HG02870 (cell line): Measurements from ENCODE around the gene GRIN1.

Experiments used
- ATAC-seq: cut with Tn5 transposase; IDR thresholded peaks from one replicate; pipeline ENCODE4 v1.9.1; 2021; ENCODE audit warnings: mild to moderate bottlenecking, moderate library complexity; ENCODE audit not compliant: unreplicated experiment

Gene GRIN1

GRCh38 chr9:137161558-137162486 lies 22.9 kb downstream of the GRIN1 start:
- ATAC-seq, result no peak

DNA sequence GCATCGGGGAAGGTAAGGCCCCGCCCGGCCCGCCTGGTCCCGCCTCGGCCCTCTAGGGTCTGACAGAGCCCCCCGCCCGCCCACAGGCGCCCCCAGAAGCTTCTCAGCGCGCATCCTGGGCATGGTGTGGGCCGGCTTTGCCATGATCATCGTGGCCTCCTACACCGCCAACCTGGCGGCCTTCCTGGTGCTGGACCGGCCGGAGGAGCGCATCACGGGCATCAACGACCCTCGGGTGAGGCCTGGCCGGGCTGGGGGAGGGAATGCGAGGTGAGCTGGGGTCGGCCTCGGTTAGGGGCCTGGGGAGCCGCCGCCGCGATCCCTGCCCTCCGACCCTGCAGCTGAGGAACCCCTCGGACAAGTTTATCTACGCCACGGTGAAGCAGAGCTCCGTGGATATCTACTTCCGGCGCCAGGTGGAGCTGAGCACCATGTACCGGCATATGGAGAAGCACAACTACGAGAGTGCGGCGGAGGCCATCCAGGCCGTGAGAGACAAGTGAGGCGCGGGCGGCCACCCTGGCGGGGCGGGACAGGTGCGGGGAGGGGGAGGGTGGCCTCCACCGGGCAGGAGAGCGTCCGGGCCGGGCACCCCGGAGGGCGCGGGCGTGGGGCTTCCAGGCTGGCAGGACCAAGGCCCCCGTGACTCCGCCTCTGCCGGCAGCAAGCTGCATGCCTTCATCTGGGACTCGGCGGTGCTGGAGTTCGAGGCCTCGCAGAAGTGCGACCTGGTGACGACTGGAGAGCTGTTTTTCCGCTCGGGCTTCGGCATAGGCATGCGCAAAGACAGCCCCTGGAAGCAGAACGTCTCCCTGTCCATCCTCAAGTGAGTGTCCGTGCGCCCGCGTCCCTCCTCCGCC lies 23.8 kb downstream of the GRIN1 start:
- no peak for ATAC-seq

GRCh38 chr9:137163365-137163715 lies 24.4 kb downstream of the GRIN1 start:
- ATAC-seq, result no peak

GRCh38 chr9:137163805-137164204 lies 24.9 kb downstream of the GRIN1 start:
- ATAC-seq, result no peak

DNA sequence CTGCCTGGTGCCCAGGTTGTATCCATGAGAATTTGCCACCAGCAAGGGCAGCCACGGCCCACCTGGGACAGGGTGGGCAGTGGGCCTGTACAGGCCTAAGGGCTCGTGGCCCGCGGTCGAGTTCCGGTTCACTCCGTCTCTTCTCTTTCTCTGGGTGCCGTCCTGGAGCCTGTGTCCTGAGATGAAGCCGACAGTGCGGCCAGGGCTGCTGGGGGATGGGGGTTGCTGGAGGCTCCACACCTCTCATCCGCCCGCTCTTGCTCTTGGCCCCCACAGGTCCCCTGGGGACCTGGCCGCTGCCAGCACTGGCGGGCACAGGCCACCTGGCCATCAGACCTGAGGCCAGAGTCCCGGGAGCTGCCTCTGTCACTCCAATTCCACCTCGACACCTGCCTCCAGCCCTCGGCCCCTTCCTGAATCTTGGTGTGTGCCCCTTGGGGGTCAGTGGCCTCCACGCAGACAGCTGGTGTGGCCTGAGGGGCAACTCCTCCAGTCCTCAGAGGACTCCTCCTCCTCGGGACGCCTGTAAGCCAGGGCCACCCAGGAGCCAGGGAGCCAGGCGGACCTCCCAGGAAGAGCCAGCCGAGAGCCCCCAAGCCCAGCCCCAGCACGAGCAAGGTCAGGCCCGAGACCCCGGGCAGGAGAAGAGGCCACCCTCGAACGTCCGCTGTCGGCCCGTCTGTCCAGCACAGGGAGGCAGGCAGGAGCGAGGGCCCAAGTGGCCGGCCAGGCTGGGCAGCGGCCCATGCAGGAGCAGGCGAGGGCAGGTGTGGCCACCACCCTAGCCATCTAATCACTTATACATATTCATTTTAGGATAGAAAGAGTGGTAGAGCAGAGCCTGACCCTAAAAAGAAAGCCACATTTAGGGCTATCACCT lies 25.7 kb downstream of the GRIN1 start:
- no peak for ATAC-seq

DNA sequence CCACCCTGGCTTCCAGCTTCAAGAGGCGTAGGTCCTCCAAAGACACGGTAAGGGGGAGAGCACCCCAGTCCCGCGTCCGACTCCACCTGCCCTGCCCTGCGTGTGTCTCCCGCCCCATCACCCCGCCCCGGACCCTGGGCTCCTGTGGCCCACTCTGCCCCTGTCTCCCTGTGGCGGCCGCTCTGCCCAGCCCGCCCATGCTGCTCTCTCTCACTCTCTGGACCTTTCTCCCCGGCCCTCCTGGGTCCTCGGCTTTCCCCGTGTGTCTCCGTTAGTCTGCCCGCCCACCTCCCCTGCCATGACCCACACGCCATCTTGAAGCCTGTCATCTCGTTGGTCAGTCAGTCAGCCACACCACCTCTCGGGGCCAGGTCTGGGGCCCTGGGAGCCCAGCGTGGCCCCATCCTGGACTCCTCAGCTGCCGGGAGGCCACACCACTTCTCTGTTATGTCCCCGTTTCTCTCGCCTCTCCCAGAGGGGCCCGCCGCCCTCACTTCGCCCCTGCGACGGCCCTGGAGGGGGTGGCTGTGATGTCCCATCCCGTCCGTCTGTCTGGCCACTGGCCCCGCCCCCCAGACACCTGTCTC lies 26.4 kb downstream of the GRIN1 start:
- no peak for ATAC-seq

DNA sequence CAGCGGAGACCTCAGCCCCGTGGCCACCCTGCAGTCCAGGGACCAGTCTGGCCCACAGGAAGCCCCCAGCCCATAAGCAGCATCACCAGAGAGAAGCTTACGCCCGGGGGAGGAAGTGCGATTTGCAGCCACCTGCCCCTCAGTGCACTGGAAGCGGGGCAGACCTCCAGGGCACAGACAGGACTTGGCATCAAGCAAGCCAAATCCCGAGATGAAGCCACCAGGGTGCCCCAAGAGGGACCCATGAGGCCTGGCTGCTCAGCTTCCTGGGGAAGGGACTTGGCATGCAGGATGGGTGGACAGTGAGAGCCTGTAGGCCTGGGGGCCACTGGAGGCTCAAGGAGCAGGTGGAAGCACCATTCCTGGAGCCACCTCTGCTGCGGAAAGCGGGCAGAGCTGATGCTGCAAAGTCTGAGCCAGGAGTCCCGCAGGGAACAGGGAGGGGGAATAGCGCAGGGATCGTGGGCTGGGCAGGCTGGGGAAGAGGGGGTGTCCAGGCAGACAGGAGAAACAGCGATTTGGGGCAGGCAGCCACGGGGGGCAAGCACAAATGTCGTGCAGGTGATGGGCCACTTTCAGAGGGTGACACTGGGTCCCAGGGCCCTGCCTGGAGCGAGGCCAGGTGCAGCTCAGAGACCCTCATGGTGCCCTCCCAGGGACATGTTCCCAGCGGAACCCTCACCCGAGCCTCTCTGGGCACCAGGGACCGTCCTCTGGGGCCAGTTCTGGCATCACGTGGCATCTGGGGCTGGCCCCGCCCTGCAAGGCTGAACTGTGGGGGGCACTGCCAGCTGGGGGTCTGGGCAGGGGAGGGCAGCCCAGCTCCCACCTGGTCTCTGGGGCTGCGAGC lies 27.7 kb downstream of the GRIN1 start:
- no peak for ATAC-seq

DNA sequence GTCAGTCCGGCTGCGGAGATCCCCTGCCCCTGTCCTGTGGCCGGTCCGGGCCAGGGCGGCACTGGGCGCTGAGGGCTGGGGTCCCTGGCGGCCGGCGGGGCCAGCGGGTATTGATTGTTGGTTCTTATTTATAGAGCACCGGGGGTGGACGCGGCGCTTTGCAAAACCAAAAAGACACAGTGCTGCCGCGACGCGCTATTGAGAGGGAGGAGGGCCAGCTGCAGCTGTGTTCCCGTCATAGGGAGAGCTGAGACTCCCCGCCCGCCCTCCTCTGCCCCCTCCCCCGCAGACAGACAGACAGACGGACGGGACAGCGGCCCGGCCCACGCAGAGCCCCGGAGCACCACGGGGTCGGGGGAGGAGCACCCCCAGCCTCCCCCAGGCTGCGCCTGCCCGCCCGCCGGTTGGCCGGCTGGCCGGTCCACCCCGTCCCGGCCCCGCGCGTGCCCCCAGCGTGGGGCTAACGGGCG lies 28.4 kb downstream of the GRIN1 start:
- ATAC-seq, result no peak

GRCh38 chr9:137167747-137168572 lies 29.0 kb downstream of the GRIN1 start:
- no peak for ATAC-seq

DNA sequence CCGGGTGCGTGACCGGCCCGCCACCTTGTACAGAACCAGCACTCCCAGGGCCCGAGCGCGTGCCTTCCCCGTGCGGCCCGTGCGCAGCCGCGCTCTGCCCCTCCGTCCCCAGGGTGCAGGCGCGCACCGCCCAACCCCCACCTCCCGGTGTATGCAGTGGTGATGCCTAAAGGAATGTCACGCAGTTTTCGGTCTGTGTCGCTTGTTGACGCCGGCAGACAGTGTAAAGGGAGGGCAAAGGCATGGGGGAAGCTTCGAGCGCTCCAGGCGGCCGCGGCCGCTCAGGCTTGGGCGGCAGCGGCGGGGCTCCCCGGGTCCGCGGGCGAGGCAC lies 29.6 kb downstream of the GRIN1 start:
- no peak for ATAC-seq

DNA sequence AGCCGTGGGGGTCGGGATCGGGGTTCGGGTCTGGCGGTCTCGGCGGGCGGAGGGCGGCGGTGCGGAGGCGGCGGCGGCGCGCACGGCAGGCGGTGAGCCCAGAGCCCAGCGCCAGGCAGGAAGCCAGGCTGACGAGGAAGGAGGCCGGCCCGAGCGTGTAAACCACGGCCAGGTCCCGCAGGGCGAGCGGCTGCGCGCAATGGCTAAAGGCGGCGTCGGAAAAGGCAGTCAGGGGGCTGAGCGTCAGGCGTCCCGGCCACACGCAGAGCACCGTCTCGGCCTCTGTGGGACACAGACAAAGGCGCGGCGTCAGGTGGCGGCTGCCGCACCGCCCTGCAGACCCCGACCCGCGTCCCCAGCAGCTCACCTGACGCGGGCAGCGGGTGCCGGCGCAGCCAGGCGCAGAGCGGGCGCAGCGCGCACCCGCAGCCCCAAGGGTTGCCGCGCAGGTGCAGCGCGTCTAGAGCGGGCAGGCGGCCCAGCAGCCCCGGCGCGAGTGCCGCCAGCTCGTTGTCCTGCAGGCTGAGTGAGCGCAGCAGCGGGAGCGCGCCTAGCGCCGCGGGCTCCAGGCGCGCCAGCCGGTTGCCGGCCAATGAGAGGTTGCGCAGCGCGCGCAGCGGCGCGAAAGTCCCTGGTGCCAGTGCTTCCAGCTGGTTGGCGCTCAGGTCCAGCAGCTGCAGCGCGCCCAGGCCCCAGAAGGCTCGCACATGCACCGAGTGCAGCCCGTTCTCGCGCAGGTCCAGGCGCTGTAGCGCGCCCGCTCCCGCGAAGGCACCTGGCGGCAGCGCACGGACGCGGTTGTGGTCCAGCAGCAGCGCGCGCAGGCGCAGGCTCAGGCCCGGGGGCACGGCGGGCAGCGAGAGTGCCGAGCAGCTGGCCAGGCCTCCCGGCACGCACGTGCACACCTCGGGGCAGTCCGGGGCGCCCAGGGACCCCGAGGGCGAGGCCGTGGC lies 30.2 kb downstream of the GRIN1 start:
- ATAC-seq, result no peak

DNA sequence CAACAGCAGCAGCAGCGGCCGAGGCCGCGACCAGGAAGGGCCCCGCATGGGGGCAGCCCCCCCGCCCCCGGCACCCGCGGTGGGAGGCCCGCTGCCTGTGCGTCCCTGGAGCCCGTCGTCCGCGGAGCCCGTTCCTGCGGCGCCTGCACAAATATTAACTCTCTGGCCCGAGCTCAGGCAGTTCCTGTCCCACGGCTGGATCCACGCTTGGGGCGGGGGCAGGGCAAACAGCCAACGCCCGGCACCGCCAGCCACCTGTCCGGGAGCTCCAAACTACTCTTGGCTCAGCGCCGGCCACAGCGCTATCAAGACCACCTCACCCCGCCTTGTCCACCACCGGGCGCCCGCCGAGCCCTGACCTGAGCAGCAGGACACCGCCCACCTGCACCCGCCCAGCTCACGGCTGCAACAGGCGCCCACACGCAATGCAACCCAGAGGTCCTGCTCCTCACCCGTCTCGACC lies 31.0 kb downstream of the GRIN1 start, which contains the start of gene LRRC26:
TSS of gene LRRC26 (minus strand) at position 156 of the 463 bp plus-strand sequence. CDS start at position 48, 108 bp downstream.
- no peak for ATAC-seq

DNA sequence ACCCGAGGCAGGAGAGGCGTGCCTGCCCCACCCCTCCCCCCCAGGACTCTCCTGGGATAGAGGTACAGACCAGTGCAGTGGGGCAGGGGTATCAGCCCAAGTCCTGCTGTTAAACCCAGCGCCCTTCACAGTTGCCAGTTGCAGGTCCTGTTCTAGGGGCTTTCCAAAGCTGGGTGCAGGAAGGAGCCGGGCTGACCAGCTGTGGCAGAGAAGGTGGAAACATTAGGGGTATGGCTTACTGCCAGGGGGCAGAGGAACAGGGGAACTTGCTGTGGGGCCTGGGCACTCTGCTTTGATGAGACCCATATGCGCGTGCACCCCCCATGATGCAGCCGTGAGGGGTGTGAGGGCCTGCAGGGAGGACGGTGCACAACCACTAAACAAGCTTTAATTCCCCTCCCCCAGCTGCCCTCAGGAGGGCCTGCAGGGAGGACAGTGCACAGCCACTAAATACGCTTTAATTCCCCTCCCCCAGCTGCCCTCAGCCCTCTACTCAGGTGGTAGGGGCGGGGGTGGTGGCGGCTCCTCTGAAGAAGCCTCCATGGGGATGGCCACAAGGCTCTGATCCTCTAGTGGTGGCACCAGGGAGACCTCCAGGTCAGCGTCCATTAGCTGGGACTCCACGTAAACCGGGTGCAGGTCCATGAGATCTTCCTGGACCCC lies 31.7 kb downstream of the GRIN1 start:
- no peak for ATAC-seq

- no peak for ATAC-seq
Observed at GRCh38 chr9:137171149-137171900, 32.4 kb downstream of the GRIN1 start.

DNA sequence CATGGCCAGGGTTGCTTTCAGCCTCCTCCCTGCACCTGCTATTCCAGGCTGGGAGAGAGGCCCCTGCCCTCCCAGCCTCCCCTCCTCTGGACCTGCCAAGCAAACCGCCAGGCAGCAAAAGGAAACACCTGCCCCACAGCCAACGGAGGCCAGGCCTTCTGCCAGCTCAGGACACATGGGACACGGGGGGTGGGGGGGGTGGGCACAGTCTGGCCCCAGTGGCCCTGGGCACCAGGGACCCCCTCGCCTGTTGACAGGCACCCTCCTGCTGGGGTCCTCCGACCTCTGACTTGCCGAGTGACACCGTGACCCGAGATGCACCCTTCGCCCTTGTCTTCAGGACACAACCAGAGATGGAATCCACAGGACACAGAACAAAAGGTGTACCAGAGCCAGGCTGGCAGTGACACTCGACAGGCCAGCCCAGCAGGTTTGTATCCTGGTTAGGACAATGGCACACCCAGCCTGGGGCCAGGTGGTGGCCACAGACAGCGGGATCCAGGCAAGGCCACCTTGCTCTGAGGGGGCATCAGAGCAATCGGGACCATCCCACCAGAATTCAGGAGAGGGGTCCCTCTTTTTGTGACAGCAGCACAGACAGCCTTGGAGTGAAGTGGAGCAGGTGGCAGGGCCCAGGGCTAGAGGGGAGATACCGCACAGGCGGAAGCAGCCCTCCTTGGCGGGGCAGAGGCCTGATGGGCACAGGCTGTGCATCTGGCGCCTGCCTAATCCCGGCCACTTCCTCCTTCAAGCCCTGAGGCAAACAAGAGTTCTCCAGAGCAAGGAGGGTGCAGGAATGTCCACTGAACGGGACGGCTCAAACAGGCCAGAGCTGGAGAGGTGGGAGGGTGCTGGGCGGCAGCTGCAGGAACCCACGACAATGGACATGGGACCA lies 34.2 kb downstream of the GRIN1 start:
- no peak for ATAC-seq
